Keratinocyte (primary cell): ENCODE results near the gene UBE2B. TPM values are rescaled to one million over a fixed set of nuclear protein-coding genes. Genes with fewer than 3 reads are reported as not detected.

ENCODE experiments used
- DNase-seq: peaks from one replicate; pipeline ENCODE4 v3.0.0-alpha.2; 2011; ENCODE audit warnings: low read depth, missing footprints, low spot score
- FAIRE-seq: peaks from 2 replicates; lab custom pipeline; 2011; peaks lifted over from hg19 to GRCh38; lab: Jason Lieb, UNC
- H2AFZ ChIP-seq: 2 replicates; pipeline ENCODE4 v1.6.0; 2012; ENCODE audit warnings: low read length, control low read depth, inconsistent platforms; ENCODE audit not compliant: control insufficient read depth
- H3K27ac ChIP-seq: 2 replicates; pipeline ENCODE4 v1.5.1; 2011; ENCODE audit warnings: low read length; ENCODE audit not compliant: control insufficient read depth, insufficient read depth
- H3K27me3 ChIP-seq: 3 replicates; pipeline ENCODE4 v1.6.0; 2011; ENCODE audit warnings: low read length; ENCODE audit not compliant: control insufficient read depth, insufficient read depth; ENCODE audit errors: extremely low read depth
- H3K36me3 ChIP-seq, 2 experiments: 2 replicates in 1 of 2; 3 replicates in 1 of 2; pipeline ENCODE4 v1.5.1; 2011; ENCODE audit warnings: low read length in 2 of 2, mild to moderate bottlenecking in 1 of 2; ENCODE audit not compliant: control insufficient read depth in 2 of 2, insufficient read depth in 2 of 2; ENCODE audit errors: extremely low read depth in 1 of 2
- H3K4me1 ChIP-seq: 3 replicates; pipeline ENCODE4 v1.5.1; 2011; ENCODE audit warnings: low read length; ENCODE audit not compliant: control insufficient read depth, insufficient read depth; ENCODE audit errors: extremely low read depth
- H3K4me2 ChIP-seq: 3 replicates; pipeline ENCODE4 v1.6.0; 2011; ENCODE audit warnings: low read depth, low read length; ENCODE audit not compliant: control insufficient read depth, insufficient read depth; ENCODE audit errors: extremely low read depth
- H3K4me3 ChIP-seq, 3 experiments: fragments of 200-600 bp in 1 of 3; sonication (generic) in 1 of 3; 2 replicates in 2 of 3; 3 replicates in 1 of 3; pipeline ENCODE4 v1.5.1; 2011 to 2016; ENCODE audit warnings: low read length in 3 of 3, mild to moderate bottlenecking in 3 of 3, control low read depth in 2 of 3, inconsistent platforms in 1 of 3, low read depth in 1 of 3, mixed read lengths in 1 of 3, mixed run types in 1 of 3, moderate library complexity in 1 of 3; ENCODE audit not compliant: control insufficient read depth in 2 of 3, insufficient read depth in 2 of 3; ENCODE audit errors: extremely low read depth in 1 of 3
- H3K79me2 ChIP-seq: 2 replicates; pipeline ENCODE4 v1.6.0; 2012; ENCODE audit warnings: low read length; ENCODE audit not compliant: control insufficient read depth, insufficient read depth
- H3K9ac ChIP-seq: 3 replicates; pipeline ENCODE4 v1.6.0; 2011; ENCODE audit warnings: low read length; ENCODE audit not compliant: control insufficient read depth, insufficient read depth; ENCODE audit errors: extremely low read depth
- H3K9me1 ChIP-seq: 3 replicates; pipeline ENCODE4 v1.6.0; 2011; ENCODE audit warnings: low read length; ENCODE audit not compliant: control insufficient read depth, insufficient read depth; ENCODE audit errors: extremely low read depth
- H3K9me3 ChIP-seq: 2 replicates; pipeline ENCODE4 v1.5.1; 2012; ENCODE audit warnings: low read depth, low read length; ENCODE audit not compliant: control insufficient read depth
- H4K20me1 ChIP-seq: 3 replicates; pipeline ENCODE4 v1.6.0; 2011; ENCODE audit warnings: low read length; ENCODE audit not compliant: control insufficient read depth, insufficient read depth; ENCODE audit errors: extremely low read depth
- EZH2 ChIP-seq: IDR thresholded peaks from one replicate; pipeline ENCODE4 v1.6.1; 2012; ENCODE audit warnings: inconsistent platforms, mild to moderate bottlenecking, low read length, moderate library complexity
- dilution Hi-C: fragments of 300-500 bp; cut with MboI; formaldehyde crosslinking; loops from one replicate; pipeline ENCODE4 v1.7.0; 2020; ENCODE audit warnings: low sequenced_read_pairs; ENCODE audit not compliant: extremely low pct_ligation_motif_present
- polyA minus RNA-seq, 3 experiments: library from RNA; depleted of rRNA, polyadenylated mRNA; stranded (reverse); fragments of >200 nt; gene quantifications; 1 replicate in 1 of 3; 2 replicates in 1 of 3; 3 replicates in 1 of 3; pipeline ENCODE4 v1.2.3, GENCODE V29; 2011
- polyA plus RNA-seq, 5 experiments: library from polyadenylated mRNA; depleted of rRNA in 3 of 5; stranded (reverse) in 3 of 5; stranded (forward) in 1 of 5; unstranded in 1 of 5; fragments of >200 nt; gene quantifications; 1 replicate in 1 of 5; 2 replicates in 3 of 5; 3 replicates in 1 of 5; pipeline versions ENCODE4 v1.2.1 to v1.2.3, GENCODE V29; 2011 to 2012; ENCODE audit warnings: missing spikeins in 2 of 5, low read depth in 1 of 5, low replicate concordance in 1 of 5
- TF ChIP-seq, protein P1 (sequence below), 3 experiments: IDR thresholded peaks in 1 of 3; conservative IDR thresholded peaks in 1 of 3; optimal IDR thresholded peaks in 1 of 3; 2 replicates in 2 of 3; 3 replicates in 1 of 3; pipeline versions ENCODE3 to v1.5.1; 2011; ENCODE audit warnings: low read length in 3 of 3, mild to moderate bottlenecking in 3 of 3, moderate library complexity in 2 of 3, control low read depth in 1 of 3, inconsistent platforms in 1 of 3; ENCODE audit not compliant: insufficient read depth in 2 of 3; ENCODE audit errors: extremely low read depth in 1 of 3

Gene UBE2B
- polyA plus RNA-seq (31.7 to 73.5 TPM (median 39.3 TPM) in 3 replicates), polyA minus RNA-seq (9.5 to 21.0 TPM (median 11.4 TPM) in 3 replicates)
- 67.6 TPM for polyA plus RNA-seq (2011; ENCODE audit: low read depth)
- polyA plus RNA-seq (2011; cell fraction: cytosol; rRNA removed) = 55.5 and 107 TPM in 2 replicates
- polyA plus RNA-seq (2011; cell fraction: nucleus; rRNA removed) = 35.3 and 58.3 TPM in 2 replicates
- polyA plus RNA-seq (2012; ENCODE audit: low replicate concordance) = 60.1 and 182 TPM in 2 replicates
- 25.3 TPM for polyA minus RNA-seq (2011; cell fraction: cytosol; rRNA and poly(A)+ RNA removed)
- polyA minus RNA-seq (2011; cell fraction: nucleus; rRNA and poly(A)+ RNA removed) = 9.6 and 13.4 TPM in 2 replicates

DNA sequence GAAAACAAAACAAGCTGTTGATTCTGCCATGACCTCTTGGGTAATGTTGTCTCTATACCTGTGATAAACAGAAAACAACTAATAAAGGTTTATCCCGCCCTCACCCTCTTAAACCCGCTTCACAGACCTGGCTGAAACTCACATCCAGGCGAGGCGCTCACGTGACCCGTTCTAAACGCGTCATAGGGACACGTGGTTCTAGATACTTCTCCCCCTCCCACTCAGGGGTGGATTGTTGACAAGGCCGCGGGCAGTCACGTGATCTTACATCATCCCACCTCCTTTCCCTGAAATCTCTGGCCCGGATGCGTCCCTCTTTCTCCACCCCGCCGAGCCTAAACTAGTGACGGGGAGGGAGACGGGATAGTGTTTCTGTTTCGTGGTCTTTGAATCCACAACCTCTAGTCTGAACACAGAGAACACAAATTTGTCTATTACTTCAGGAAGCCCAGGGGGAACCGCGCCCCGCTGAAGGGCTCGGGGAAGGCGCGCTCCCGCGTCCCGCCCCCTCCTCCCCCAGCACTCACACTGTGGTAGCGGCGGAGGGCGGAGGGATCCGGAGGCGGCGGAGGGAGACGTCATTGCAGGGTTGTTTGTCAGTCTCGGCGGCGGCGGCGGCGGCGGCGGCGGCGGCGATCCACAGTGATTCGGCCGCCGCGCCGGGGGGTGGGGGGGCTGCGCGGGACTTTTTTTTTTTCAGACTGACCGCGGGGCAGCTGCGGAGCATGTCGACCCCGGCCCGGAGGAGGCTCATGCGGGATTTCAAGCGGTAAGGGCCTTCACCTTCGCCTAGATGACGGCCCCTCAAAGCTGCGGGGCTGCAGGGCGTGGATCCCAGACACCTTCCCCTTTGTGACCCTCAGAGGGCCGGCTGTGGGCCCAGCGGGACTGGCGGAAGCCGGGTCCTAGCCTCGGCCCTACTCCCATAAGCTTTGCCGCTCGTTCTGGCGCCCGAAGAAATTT, at the start of gene UBE2B:
UBE2B (plus strand) TSS at position 699 of the 963 bp plus-strand sequence; CDS start at position 726, 27 bp downstream.
- peak; percentile 86 for FAIRE-seq
- peak within 1 kb of the TSS; percentile 93 to 99 (median 93) for H3K4me3 ChIP-seq
- TF ChIP-seq, protein P1, sequence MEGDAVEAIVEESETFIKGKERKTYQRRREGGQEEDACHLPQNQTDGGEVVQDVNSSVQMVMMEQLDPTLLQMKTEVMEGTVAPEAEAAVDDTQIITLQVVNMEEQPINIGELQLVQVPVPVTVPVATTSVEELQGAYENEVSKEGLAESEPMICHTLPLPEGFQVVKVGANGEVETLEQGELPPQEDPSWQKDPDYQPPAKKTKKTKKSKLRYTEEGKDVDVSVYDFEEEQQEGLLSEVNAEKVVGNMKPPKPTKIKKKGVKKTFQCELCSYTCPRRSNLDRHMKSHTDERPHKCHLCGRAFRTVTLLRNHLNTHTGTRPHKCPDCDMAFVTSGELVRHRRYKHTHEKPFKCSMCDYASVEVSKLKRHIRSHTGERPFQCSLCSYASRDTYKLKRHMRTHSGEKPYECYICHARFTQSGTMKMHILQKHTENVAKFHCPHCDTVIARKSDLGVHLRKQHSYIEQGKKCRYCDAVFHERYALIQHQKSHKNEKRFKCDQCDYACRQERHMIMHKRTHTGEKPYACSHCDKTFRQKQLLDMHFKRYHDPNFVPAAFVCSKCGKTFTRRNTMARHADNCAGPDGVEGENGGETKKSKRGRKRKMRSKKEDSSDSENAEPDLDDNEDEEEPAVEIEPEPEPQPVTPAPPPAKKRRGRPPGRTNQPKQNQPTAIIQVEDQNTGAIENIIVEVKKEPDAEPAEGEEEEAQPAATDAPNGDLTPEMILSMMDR (optimal IDR thresholded peaks at IDR 0.05 in 1 of 3, IDR thresholded peaks at IDR 0.05 in 1 of 3, conservative IDR thresholded peaks at IDR 0.05 in 1 of 3; ENCODE audit: extremely low read depth in 1 of 3, insufficient read depth in 2 of 3, low read length in 3 of 3) = no peak
- no peak for TF ChIP-seq EZH2
- H4K20me1 ChIP-seq = no peaks in the 10 kb centered on the region
- H3K4me1 ChIP-seq = peaks cover 15% of the 10 kb centered on the region
- H2AFZ ChIP-seq = peak within 1 kb of the TSS; percentile 96
- H3K9me3 ChIP-seq = no peaks in the 10 kb centered on the region
- peak within 1 kb of the TSS; percentile 96 for H3K27ac ChIP-seq
- H3K27me3 ChIP-seq = no peaks in the 10 kb centered on the region
- peak; percentile 95 for DNase-seq
- H3K9ac ChIP-seq = peak within 1 kb of the TSS; percentile 99
- no peaks in the 10 kb centered on the region for H3K9me1 ChIP-seq
- peaks cover 51% of the 10 kb centered on the region for H3K79me2 ChIP-seq
- dilution Hi-C loops = no loop called here
- H3K36me3 ChIP-seq = peaks cover 2 to 6% of the 10 kb centered on the region in 2 experiments
- H3K4me2 ChIP-seq = peak within 1 kb of the TSS; percentile 100

DNA sequence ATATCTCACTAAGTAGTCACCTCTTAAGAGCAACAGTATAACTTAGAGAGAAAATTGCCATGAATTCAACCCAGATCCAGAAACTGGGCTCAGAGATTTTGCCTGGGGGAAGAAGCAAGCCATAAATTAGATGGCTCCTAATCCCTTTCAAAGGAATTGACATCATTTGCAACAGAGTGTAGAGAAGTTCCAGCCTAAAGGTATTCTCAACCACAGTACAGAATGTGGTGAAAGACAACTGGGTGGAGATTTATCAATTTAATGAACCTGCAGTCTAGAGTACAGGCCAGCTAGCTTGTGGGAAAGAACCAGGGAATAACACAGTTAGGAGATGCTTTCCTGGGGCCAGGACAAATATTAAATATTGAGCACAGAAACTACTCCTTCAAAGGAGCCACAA, 44.0 kb upstream of the UBE2B start:
- dilution Hi-C loops = no loop called here
- Histone ChIP-seq H2AFZ (no peak overlapping the region), H3K79me2 (no peaks in the 10 kb centered on the region), H3K9ac (no peak overlapping the region), H3K27ac (no peak overlapping the region), H3K36me3 (no peaks in the 10 kb centered on the region), H3K27me3 (no peaks in the 10 kb centered on the region), H3K4me2 (no peak overlapping the region), H3K9me3 (peaks cover 2% of the 10 kb centered on the region), H4K20me1 (no peaks in the 10 kb centered on the region), H3K4me3 (no peak overlapping the region), H3K9me1 (no peaks in the 10 kb centered on the region), H3K4me1 (no peaks in the 10 kb centered on the region)
- no peak for TF ChIP-seq EZH2
- TF ChIP-seq, protein P1 (optimal IDR thresholded peaks at IDR 0.05 in 1 of 3, IDR thresholded peaks at IDR 0.05 in 1 of 3, conservative IDR thresholded peaks at IDR 0.05 in 1 of 3; ENCODE audit: extremely low read depth in 1 of 3, insufficient read depth in 2 of 3, low read length in 3 of 3) = no peak
- no peak for FAIRE-seq
- DNase-seq = no peak
